GM08714 (cell line): ENCODE data around the gene ERP29.
A peak's percentile ranks its signal among the peaks of the same experiment; 100 is the strongest.

Experiments
- H3K4me3 ChIP-seq: fragments of 200-500 bp; sonication (Bioruptor generic); 2 replicates; pipeline ENCODE4 v1.5.1; 2014; ENCODE audit warnings: mild to moderate bottlenecking, low read length, inconsistent platforms
- ZNF274 ChIP-seq: IDR thresholded peaks from 2 replicates; pipeline ENCODE4 v1.6.1; 2012; ENCODE audit warnings: mild to moderate bottlenecking, low read depth, low read length

Gene ERP29

DNA sequence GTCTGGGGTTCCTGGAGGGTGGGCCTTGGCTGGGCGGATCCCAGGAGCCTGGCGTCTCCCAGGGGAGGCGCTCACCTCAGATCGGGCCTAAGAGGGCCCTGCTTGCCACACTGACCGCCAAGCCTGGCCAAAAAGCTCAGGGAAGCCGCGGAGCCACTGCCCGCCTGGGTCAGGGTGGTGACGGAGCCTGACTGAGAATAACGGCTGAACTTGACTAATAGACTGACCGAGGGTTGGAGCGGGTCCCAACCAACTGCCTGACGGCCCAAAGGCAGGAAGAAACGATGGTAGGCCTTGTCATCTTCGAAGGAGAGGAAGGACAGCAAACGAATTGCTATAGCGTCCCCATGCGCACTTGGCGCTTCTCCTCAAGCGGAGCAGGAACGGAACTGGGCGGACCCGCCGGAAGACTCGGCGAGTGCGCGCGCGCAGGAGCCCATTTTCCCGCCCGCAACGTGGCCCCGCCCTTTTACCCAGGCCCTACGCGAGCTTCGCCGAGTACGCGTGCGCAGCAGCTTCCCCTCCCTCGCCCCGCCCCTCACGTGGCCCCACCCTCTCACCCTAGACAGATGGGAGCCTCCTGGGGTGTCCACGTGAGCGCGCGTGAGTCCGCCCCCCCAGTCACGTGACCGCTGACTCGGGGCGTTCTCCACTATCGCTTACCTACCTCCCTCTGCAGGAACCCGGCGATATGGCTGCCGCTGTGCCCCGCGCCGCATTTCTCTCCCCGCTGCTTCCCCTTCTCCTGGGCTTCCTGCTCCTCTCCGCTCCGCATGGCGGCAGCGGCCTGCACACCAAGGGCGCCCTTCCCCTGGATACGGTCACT lies at the start of gene ERP29, which contains the start of gene TMEM116:
Gene ERP29, plus strand, starts transcription at position 652 of the 826 bp plus-strand sequence. Its CDS starts 40 bp downstream, at position 692.
Gene TMEM116, minus strand, starts transcription at position 391 of the 826 bp plus-strand sequence. CDS start 7,895 bp downstream, outside the sequence.
- TF ChIP-seq ZNF274 = no peak
- H3K4me3 ChIP-seq = peak within 1 kb of the TSS; percentile 86

DNA sequence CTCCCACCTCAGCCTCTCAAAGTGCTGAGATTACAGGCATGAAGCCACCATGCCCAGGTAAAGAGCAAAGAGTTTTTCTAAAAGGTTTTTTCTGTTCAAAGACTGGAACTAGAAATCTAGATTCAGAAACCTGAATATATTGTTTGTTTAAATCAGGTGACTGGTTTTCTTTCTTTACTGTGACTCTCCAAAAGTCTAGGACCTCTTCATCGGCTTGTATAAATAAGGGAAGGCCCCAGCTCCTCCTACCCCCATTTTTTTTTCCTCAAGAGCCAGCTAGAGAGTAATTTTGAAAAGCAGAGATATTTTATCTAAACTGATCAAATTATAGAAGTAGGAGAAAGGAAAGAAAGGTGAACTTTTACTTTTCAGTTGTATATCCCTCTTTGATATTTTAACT lies 48.3 kb upstream of the ERP29 start:
- no peak for TF ChIP-seq ZNF274
- no peak overlapping the region for H3K4me3 ChIP-seq

DNA sequence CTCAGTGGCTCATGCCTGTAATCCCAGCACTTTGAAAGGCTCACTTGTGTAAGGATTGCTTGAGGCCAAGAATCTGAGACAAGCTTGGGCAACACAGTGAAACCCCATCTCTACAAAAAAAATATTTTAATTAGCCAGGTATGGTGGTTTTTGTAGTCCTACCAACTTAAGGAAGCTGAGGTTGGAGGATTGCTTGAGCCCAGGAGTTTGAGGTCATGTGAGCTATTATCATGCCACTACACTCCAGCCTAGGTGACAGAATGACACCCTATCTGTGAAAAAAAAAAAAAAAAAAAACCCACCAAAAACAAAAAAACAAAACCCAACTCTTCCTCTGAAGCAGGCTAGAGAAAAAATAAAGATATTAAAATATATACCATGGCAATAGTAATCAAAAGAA lies 41.4 kb upstream of the ERP29 start:
- H3K4me3 ChIP-seq = no peak overlapping the region
- no peak for TF ChIP-seq ZNF274

DNA sequence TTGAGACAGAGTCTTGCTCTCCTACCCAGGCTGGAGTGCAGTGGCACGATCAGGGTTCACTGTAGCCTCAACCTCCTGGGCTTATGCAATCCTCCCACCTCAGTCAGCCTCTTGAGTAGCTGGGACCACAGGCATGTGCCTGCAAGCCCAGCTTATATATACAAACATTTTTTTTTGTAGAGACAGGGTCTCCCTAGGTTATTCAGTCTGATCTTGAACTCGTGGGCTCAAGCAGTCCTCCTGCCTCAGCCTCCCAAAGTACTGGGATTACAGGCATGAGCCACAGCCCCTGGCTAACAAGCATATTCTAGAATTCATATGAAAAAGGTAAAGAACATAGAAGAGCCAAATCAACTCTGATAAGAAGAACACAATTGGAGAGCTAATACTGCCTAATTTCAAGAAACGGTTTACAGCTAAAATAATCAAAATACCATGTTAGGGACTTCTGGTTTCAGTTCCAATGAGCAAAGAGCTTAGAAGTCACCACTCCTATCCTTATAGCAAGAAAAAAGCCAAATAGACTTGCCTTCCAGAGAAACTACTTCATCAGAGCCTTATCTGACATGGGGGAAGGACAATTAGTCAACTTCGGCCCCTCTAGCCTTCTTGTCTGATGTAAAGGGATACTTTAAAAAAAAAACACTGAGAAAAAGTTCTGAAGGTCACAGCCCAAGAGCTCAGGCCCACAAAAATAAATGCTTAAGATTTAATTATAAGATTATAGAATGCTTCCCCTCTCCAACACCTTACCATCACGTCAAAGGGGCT lies 37.9 kb upstream of the ERP29 start:
- no peak overlapping the region for H3K4me3 ChIP-seq
- TF ChIP-seq ZNF274 = no peak

DNA sequence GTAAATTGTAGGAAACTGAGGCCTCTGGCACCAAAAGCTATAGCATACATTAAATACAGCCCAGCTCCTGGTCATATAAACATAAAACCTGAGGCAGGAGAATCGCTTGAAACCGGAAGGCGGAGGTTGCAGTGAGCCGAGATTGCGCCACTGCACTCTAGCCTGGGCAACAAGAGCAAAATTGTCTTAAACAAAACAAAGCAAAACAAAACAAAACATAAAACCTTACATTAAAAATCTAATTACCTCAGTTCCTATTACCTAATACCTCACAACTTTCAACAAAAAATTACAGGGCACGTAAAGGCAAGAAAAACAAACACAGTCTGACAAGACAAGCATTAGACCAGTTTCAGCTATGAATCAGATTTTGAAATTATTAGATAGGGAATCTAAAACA lies 36.9 kb upstream of the ERP29 start:
- TF ChIP-seq ZNF274 = no peak
- H3K4me3 ChIP-seq = no peak overlapping the region

DNA sequence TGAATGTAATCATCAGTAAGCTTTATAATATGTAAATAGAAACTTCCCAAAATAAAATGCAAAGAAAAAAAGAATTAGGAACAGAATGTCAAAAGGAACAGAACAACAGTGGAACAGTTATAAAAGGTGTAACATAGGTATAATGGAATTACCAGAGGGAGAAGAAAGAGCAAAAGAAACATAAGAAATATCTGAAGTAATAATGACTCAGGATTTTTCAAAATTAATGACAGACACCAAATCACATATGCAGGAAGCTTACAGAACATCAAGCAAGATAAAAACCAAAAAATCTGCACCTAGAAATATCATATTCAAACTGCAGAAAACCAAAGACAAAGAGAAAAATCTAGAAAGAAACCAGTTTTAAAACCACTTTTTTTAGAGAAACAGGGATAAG lies 36.4 kb upstream of the ERP29 start:
- TF ChIP-seq ZNF274 = no peak
- H3K4me3 ChIP-seq = no peak overlapping the region

DNA sequence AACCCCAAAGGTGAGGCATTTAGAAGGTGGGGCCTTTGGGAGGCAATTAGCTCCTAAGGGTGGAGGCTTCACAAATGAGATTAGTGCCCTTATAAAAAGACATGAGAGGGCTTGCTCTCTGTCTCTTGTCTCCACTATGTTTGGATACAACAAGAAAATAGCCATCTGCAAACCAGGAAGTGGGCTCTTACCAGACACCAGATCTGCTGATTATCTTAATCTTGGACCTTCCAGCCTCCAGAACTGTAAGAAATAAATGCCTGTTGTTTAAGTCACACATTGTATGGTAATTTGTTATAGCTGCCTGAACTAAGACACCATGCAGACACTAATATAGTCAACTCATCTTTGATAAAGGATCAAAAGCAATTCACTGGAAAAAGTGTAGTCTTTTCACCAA lies 34.7 kb upstream of the ERP29 start:
- no peak for TF ChIP-seq ZNF274
- H3K4me3 ChIP-seq = no peak overlapping the region

DNA sequence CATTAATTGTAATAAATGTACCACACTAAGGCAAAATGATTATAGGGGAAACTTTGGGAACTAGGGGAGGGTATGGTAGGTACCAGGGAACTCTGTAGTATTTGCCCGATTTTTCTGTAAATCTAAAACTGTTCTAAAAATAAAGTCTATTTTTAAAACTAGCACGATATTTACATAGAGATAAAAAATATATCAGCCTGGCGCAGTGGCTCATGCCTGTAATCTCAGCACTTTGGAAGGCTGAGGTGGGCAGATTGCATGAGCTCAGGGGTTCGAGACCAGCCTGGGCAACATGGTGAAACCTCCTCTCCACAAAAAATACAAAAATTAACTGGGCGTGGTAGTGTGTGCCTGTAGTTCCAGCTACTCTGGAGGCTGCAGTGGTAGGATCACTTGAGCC lies 32.6 kb upstream of the ERP29 start:
- no peak overlapping the region for H3K4me3 ChIP-seq
- no peak for TF ChIP-seq ZNF274

DNA sequence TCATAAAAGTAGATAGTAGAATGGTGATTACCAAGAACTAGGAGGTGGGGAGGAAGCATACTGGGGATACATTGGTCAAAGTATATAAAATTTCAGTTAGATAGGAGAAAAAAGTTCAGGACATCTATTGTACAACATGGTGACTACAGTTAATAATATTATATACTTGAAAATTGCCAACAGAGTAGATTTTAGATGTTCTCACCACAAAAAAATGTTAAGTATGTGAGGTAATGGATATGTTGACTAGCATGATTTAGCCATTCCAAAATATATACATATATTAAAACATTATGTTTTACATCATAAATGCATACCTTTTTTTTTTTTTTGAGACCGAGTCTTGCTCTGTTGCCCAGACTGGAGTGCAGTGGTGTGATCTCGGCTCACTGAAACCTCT lies 31.2 kb upstream of the ERP29 start:
- H3K4me3 ChIP-seq = no peak overlapping the region
- no peak for TF ChIP-seq ZNF274

DNA sequence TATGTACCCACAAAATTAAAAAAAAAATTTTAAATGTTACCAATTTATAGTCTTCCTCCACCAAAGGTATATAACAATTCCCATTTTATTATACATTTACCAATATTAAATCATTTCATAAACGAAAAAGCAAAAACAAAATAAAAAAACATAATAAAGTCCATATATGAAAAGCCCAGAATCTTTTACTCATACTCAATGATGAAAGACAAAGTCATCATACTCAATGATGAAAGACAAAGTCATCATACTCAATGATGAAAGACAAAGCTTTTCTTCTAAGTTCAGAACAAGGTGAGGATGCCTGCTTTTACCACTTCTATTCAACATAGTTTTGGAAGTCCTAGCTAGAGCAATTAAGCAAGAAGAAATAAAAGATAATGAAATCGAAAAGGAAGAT lies 28.4 kb upstream of the ERP29 start:
- H3K4me3 ChIP-seq = no peak overlapping the region
- TF ChIP-seq ZNF274 = no peak

DNA sequence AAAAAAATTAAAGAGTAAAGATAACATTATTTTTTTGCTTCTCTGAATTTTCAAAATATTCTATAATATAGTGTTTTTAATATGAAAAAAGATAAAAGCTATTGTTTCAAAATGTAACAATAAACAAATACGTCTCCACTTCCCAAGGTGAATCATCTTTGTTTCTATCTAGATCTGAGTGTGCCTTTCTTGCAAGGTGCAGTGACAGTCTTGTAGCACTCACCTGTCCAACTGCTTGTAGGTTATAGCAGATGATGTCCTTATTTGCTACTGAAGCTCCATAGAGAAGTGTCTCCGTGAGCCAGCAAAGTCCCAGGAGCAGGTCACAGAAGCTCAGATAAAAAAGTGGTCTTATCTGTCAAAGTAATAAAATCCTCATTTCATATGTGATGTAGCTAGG lies 21.7 kb upstream of the ERP29 start:
- TF ChIP-seq ZNF274 = no peak
- H3K4me3 ChIP-seq = no peak overlapping the region; the same call in 1 of the 2 replicates

DNA sequence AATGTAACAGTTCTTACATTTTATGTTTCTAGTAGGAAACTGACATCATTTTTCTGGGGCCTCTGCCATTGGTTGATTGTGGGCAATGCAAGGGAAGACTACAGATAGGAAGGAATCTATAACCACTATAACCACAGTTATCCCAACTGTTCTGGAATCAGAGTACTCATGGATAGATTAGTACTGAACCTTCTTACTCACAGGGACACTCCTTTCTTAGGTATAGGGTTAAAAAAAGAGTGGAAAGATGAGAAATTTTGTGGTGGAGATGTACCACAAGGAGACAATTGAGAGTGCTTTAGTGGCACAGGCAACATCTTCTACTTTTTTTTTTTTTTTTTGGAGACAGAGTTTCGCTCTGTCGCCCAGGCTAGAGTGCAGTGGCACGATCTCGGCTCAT lies 21.3 kb upstream of the ERP29 start:
- H3K4me3 ChIP-seq = peak overlapping the region; percentile 43; the same call in 1 of the 2 replicates

DNA sequence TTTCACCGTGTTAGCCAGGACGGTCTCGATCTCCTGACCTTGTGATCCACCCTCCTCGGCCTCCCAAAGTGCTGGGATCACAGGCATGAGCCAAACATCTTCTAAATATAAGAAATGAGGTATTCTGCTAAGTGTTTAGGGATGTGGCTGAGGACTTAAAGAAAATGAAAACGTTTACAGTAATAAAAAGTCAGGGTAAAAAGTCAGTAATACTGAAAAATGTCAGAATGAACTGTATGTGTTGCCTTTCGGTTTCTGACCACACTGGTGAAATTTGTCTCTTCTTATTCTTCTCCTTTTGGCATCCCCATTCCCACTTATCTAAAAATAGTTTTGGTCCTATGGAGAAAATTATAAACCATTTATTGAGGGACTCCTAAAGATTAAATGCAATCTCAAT lies 20.8 kb upstream of the ERP29 start:
- peak overlapping the region; percentile 43; the same call in 1 of the 2 replicates for H3K4me3 ChIP-seq
- TF ChIP-seq ZNF274 = no peak

More for the DNA sequence above, 21.3 kb upstream of the ERP29 start:
- TF ChIP-seq ZNF274 = no peak

DNA sequence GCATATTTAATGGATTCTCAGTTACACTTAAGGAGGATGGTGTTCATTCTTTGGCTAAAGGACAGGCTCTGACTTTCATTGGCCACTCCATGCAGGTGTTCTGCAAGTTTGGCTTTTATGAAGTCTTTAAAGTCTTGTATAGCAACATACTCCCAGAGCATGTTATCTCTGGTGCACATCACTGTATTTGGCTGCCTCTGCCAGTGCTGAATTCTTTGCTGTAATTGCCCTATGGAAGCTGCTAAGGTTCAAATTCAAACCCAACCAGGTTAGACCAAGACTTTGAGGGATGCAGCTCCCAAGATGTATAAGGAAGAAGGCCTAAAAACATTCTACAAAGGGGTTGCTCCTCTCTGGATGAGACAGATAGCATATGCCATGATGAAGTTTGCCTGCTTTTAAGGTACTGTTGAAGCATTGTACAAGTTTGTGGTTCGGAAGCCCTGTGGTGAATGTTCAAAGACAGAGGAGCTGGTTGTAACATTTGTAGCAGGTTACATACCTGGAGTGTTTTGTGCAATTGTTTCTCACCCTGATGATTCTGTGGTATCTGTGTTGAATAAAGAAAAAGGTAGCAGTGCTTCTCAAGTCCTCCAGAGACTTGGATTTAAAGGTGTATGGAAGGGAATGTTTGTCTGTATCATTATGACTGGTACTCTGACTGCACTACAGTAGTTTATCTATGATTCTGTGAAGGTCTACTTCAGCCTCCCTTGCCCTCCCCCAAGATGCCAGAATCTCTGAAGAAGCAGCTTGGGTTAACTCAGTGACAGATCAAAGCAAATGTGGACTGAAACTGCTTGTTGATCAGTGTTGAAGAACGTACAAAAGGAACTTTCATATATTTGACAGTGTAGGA lies 19.7 kb upstream of the ERP29 start:
- no peak for TF ChIP-seq ZNF274

DNA sequence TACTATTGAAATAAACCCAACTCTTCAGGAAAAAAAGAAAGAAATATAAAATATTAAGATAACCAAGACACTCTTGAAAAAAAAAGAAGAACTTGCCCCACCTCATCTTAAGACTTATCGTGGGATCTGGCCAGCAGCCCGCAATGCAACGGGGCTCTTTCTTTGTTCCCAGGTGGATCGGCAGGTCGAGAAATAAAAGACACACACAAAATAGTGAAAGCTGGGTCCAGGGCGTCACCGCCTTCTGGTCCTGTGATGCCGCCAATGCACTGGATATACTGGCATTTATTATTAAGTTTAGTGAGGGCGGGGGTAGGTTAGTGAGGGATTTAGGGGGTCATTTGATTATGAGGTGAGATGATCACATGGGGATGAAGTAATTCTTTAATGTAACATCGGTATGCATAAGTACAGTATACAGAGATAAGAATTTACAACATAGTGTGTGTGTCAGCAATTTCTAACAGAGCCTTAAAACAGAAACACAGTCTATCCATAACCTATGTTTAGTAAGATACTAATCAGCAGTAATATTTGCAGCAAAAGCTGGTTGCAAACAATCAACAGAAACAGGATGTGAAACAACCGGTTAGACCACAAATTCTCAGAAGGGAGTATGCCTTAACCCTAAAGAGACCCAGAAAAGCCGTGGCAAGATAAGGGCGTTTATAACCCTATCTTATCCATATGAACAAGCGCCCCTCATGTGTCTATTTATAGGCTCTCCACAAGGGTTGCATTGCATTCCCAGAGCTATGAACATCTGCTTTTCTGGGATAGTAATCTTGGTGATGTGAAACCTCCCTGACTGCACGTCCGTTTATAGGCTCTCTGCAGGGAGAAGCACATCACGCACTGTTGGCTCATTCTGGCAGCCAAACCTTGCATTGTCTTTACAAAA lies 18.8 kb upstream of the ERP29 start:
- peak overlapping the region; percentile 71; the same call in 1 of the 2 replicates for H3K4me3 ChIP-seq

More for the DNA sequence above, 19.7 kb upstream of the ERP29 start:
- peak overlapping the region; percentile 71; the same call in 1 of the 2 replicates for H3K4me3 ChIP-seq
